Fibroblast of skin of right quadriceps (primary cell): Measurements from ENCODE around the gene PIGU.

Source experiments
- DNase-seq: peaks from one replicate; pipeline ENCODE4 v3.0.0-alpha.2; 2013

PIGU gene

DNA sequence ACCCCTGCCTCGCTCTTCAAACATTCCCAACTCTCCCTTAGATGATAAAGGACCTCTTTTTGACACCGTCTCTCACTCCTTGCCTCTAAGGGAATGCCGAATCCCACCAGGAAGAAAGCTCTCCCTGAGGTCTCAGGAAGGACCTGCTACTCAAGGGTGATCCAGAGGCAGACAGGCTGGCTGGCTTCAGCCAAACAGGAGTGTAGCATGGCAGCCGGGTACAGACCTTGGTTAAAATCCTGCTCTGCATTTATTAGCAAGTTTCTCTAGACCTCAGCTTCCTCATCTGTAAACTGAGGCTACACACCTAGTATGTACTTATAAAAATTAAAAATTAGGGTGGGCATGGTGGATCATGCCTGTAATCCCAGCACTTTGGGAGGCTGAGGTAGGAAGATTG, 101.1 kb downstream of the PIGU start:
- no peak for DNase-seq

- no peak for DNase-seq
These were observed 101.6 kb downstream of the PIGU start for GRCh38 chr20:34575271-34575670.

- no peak for DNase-seq
These were observed 102.0 kb downstream of the PIGU start for GRCh38 chr20:34574861-34575260.

DNA sequence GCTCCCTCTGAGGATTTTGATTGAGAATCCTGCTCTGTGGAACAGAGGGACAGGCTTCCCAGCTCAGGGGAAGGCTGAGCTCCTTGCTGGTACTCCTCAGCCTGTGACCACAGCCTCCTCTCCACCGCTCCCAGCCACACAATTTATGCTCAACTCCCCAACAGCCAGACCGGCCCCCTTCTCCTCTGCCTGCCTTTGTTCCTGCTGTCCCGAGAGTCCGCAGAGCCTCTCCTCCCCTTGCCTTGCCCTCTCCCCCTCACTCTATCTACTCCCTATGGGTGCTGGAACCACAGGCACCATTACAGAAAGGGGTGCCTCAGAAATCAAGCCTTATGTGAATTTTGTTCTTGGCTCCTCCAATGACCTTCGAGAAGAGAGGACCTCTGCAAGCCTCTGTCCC, 102.5 kb downstream of the PIGU start:
- no peak for DNase-seq

DNA sequence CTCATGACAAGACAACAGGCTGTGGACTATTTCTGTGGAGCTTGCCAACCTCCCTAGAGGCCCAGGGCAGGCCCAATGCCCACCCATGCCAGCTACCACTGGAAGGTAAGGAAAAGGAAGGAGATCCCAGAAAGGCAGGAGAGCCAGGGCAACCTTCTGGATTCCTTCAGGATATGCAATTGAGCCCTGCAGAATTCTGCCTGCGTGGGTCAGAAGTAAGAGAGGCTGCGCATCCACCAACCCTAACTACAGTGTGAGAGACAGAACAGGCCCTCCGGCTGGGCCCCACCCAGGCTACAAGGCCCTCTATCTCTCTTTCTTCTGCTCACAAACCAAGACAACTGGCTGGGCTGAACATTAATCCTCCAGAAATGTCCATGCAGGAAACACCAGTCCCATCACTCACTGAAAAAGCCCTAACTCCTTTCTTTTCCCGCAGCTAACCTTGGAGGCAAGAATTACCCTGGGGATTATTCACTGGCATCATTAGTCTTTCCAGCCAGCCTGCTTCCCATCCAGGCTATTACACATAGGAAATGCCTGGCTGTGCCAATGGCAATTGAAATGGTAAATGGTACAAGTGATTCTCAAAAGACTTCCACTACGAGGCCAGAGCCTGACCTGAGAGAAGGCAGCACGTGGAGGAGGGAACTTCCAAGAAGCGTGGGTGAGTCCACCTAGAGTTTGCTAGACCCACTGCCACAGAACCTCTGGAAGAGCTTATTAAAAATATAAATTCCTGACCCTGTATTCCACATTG, 103.2 kb downstream of the PIGU start:
- DNase-seq, result no peak

- no peak for DNase-seq
These were observed 105.1 kb downstream of the PIGU start for GRCh38 chr20:34571753-34572152.

- DNase-seq, result peak; percentile 80
These were observed 106.0 kb downstream of the PIGU start for GRCh38 chr20:34570859-34571306.

GRCh38 chr20:34569598-34569997, 107.3 kb downstream of the PIGU start:
- DNase-seq, result no peak

GRCh38 chr20:34567892-34568865, 108.7 kb downstream of the PIGU start:
- DNase-seq, result no peak

GRCh38 chr20:34566978-34567891, 109.7 kb downstream of the PIGU start:
- no peak for DNase-seq

- DNase-seq, result no peak
These were observed 112.1 kb downstream of the PIGU start for GRCh38 chr20:34564833-34565232.

DNA sequence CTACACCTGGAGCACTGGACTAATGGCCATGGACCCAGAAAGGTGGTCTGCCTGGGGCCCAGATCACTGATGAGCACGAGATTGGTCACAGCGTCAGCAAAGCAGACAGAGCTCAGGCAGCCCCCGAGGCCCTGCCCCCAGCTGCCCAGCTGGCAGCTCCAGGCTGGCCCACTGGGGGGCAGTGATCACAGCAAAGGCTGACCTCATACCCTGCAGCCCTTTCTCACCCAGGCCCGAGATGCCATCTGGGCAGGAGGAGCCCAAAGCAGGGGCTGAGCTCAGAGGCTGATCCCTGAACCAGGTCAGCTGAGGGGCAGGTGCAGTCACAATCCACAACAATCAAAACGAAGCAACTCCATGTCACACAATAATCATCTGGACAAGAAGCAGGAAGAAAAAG, 114.3 kb downstream of the PIGU start:
- DNase-seq, result no peak

DNA sequence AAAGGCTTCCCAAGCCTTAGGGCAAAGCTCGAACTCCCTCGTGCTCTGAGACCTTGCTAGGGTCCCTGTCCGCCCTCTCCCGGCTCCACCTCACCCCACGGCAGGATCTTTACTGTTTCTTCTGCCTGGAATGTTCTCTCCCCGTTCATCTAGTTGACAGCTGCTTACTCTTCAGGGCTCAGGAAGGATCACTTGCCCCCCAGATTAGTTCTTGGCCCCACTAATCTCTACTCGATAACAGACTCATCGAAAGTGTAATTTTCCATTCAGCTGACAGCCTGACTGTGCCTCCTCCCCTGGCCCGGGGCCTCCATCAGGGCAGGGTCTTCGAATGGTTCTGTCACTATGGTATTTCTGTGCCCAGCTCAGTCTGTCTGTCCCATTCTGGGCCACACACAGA, 115.2 kb downstream of the PIGU start:
- DNase-seq, result no peak

DNA sequence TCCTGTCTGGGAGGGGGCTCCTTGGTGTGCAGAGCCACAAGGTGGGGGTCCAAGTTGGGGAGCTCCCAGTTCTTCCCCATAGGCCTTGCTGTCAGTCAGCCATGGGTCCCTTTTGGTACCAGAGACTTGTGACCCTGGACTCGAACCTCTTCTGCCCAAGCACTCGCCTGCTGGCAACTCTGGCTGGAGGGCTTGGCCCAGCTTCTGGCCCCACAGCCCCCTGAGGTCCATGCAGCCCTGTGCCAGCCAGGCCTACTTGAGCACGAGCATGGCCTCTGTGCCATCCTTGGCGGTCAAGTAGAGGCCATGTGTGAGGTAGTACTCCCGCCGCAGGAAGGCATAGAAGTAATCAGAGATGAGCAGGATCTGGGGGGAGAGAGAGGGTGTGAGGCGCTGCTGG, 116.3 kb downstream of the PIGU start:
- no peak for DNase-seq

GRCh38 chr20:34560141-34560523, 116.8 kb downstream of the PIGU start:
- DNase-seq, result no peak

GRCh38 chr20:34559311-34560140, 117.4 kb downstream of the PIGU start:
- no peak for DNase-seq

DNA sequence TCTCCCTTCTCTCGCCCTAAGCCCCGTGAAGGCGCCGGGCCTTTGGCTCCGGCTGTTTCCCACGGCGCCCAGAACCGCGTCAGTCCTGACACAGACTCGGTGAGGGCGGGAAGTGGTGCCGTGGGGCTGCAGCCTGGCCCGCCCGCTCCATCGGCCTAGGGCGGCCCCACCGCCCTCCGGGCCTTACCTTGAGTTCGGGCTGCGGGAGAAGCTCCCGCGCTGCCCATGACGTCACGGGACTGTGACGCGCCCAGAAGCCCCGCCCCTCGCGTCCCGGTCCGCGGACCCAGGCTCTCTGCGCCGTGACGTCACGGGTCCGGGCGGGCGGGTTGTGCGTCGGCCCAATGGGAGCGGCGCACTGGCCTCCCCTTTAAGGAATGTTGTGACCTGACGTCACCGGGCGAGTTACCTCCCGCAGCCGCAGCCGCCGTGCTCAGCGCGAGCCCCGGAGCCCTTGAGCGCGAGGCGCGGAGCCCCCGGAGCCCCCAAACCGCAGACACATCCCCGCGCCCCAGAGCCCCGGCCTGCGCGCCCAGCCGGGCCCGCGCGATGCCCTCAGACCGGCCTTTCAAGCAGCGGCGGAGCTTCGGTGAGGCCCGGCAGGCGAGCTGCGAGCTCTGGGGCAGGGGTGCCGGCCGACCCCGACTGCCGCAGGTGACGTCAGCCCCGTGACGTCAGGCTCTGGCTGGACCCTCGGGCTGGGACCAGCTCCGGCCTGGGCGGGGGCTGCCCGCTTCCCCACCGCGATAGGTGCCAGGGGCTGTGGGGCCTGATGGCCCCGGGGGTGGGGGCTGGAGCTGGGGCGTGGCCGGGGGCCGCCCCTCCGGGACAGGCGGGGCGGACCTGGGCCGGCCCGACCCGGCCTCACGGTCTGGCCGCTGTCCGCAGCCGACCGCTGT, 118.3 kb downstream of the PIGU start, which contains the start of gene MAP1LC3A:
Gene MAP1LC3A (plus strand): TSS at position 399 of the 899 bp plus-strand sequence. CDS start 151 bp downstream, at position 550.
- DNase-seq, result peak; percentile 97

GRCh38 chr20:34557936-34558319, 119.0 kb downstream of the PIGU start:
- no peak for DNase-seq

- no peak for DNase-seq
These were observed 123.5 kb downstream of the PIGU start for GRCh38 chr20:34553366-34553867.

DNA sequence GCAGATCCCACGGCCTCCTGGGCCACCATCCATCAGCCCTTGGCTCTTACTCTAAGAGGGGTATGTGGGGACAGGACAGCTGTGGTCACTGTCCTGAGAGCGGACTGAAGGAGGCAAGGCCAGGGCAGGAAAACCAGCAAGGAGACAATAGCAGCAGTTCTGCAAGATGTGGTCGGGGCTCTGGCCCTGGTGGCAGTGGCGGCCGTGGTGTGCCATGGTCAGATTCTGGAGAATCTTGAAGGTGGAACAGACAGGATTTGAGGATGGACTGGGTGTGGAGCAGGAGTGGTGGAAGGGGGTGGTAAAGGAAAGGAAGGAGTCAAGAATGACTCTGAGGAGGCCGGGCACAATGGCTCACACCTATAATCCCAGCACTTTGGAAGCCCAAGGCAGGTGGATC, 124.3 kb downstream of the PIGU start:
- no peak for DNase-seq

DNA sequence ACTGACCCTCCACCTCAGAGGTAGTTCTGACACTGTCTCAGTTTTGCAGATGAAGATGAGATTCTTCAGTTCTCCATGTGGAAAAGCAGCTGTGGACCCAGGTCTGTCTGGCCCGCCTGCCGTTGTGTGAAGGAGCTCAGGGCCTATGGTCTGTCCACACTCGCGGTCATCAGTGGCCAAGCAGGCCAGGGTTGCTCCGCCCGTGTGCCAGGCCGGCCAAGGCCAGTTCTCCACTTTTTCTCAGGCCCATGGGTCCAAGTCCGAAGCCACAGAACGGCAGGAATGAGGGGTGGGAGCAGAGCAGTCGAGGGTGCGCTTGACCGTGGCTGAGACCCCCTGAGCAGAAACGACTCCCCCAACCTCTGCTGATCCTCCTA, 127.0 kb downstream of the PIGU start:
- no peak for DNase-seq
